K562 (cell line): ENCODE data around the gene NR6A1. TPM values are rescaled to one million over a fixed set of nuclear protein-coding genes. Genes with fewer than 3 reads are reported as not detected.

Experiments
- ATAC-seq: fragments of 200-7000 bp; cut with Tn5 transposase; 3 replicates; pipeline ENCODE4 v1.9.1; 2020; ENCODE audit warnings: moderate library complexity
- BruUV-seq: library from RNA; stranded (reverse); fragments of 400-500 nt; replicated peaks from 2 replicates; lab custom pipeline; 2021; lab: Mats Ljungman, UMichigan
- CTCF ChIA-PET: fragments of 300-600 bp; formaldehyde crosslinking; extraction: SDS; loops from one replicate; lab custom pipeline; 2021; ENCODE audit warnings: low intra/inter-chr PET ratio; lab: Yijun Ruan, JAX
- POLR2A ChIA-PET: fragments of 300-600, 350-650 bp; sonication (Branson Sonifier 250); formaldehyde crosslinking; extraction: SDS; loops from one replicate; lab custom pipeline; 2021; ENCODE audit warnings: antibody characterized with exemption, inconsistent platforms; lab: Yijun Ruan, JAX
- DNase-seq, 4 experiments: peaks; one replicate each; pipeline versions ENCODE4 v3.0.0 to v3.0.0-alpha.2; 2011 to 2018; ENCODE audit warnings: low spot score in 3 of 4, mixed read lengths in 3 of 4; ENCODE audit errors: extremely low read depth in 1 of 4
- FAIRE-seq: peaks from 2 replicates; lab custom pipeline; 2011; peaks lifted over from hg19 to GRCh38; lab: Jason Lieb, UNC
- H2AFZ ChIP-seq: 2 replicates; pipeline ENCODE4 v1.6.0; 2011; ENCODE audit warnings: low read depth, low read length, control low read depth, inconsistent platforms
- H3K27ac ChIP-seq: fragments of 200-600 bp; 3 replicates; pipeline ENCODE4 v1.8.0; 2011; ENCODE audit warnings: low read depth, mild to moderate bottlenecking, control low read depth, inconsistent platforms, low read length, moderate library complexity, mixed read lengths; ENCODE audit errors: extremely low read depth
- H3K27me3 ChIP-seq, 2 experiments: fragments of 300-600 bp in 1 of 2; 2 replicates in 1 of 2; 3 replicates in 1 of 2; pipeline versions ENCODE4 v1.6.0 to v1.8.0; 2011; ENCODE audit warnings: inconsistent platforms in 2 of 2, low read length in 2 of 2, mild to moderate bottlenecking in 1 of 2, mixed read lengths in 1 of 2, moderate library complexity in 1 of 2; ENCODE audit not compliant: control insufficient read depth in 2 of 2, insufficient read depth in 2 of 2
- H3K36me3 ChIP-seq: fragments of 300-600 bp; 3 replicates; pipeline ENCODE4 v1.8.0; 2011; ENCODE audit warnings: mild to moderate bottlenecking, low read length, inconsistent platforms; ENCODE audit not compliant: control insufficient read depth, insufficient read depth
- H3K4me1 ChIP-seq, 2 experiments: fragments of 200-600 bp in 1 of 2; replicated peaks in 1 of 2; 2 replicates in 1 of 2; 3 replicates in 1 of 2; pipeline versions ENCODE4 v1.5.1 to v1.8.0; 2011; ENCODE audit warnings: inconsistent platforms in 2 of 2, low read length in 2 of 2, mild to moderate bottlenecking in 1 of 2, mixed read lengths in 1 of 2, moderate library complexity in 1 of 2; ENCODE audit not compliant: control insufficient read depth in 2 of 2, insufficient read depth in 2 of 2
- H3K4me2 ChIP-seq: 2 replicates; pipeline ENCODE4 v1.6.1; 2011; ENCODE audit warnings: low read length, control low read depth, inconsistent platforms, mixed read lengths; ENCODE audit not compliant: insufficient read depth
- H3K4me3 ChIP-seq: fragments of 200-600 bp; sonication (generic), shearing (Covaris generic); 2 replicates; pipeline ENCODE4 v1.5.1; 2016; ENCODE audit warnings: control low read depth, inconsistent platforms
- H3K79me2 ChIP-seq: fragments of 200-600 bp; 3 replicates; pipeline ENCODE4 v1.8.0; 2011; ENCODE audit warnings: low read length, inconsistent platforms; ENCODE audit not compliant: control insufficient read depth, insufficient read depth
- H3K9ac ChIP-seq, 2 experiments: 2 replicates each; pipeline versions ENCODE4 v1.6.0 to v1.6.1; 2011; ENCODE audit warnings: low read depth in 2 of 2, low read length in 2 of 2, control low read depth in 1 of 2, inconsistent platforms in 1 of 2, mild to moderate bottlenecking in 1 of 2, mixed read lengths in 1 of 2; ENCODE audit not compliant: insufficient read depth in 1 of 2
- H3K9me1 ChIP-seq: one replicate; pipeline ENCODE4 v1.6.0; 2011; ENCODE audit warnings: inconsistent platforms, mild to moderate bottlenecking, low read length, moderate library complexity; ENCODE audit not compliant: control insufficient read depth, insufficient read depth
- H3K9me3 ChIP-seq: replicated peaks from 2 replicates; pipeline ENCODE4 v1.5.1; 2011; ENCODE audit warnings: low read depth, low read length, inconsistent platforms; ENCODE audit not compliant: control insufficient read depth, insufficient read depth
- H4K20me1 ChIP-seq: replicated peaks from 2 replicates; pipeline ENCODE4 v1.6.1; 2011; ENCODE audit warnings: low read length, inconsistent platforms, mixed read lengths; ENCODE audit not compliant: control insufficient read depth, insufficient read depth
- CHD2 ChIP-seq: IDR thresholded peaks from 2 replicates; pipeline ENCODE4 v1.6.1; 2011; ENCODE audit warnings: low read depth, low read length
- E2F4 ChIP-seq: sonication (generic); formaldehyde crosslinking; IDR thresholded peaks from 2 replicates; pipeline ENCODE4 v1.8.0; 2022; ENCODE audit warnings: mild to moderate bottlenecking, low read depth, missing genetic modification reagents
- ELF2 ChIP-seq: fragments of 250-450 bp; sonication (Bioruptor Pico); IDR thresholded peaks from 2 replicates; pipeline ENCODE4 v1.5.0; 2021; ENCODE audit warnings: mild to moderate bottlenecking
- HIVEP1 ChIP-seq: fragments of 250-450 bp; sonication (Bioruptor Pico); IDR thresholded peaks from 2 replicates; pipeline ENCODE4 v1.4.0; 2020; ENCODE audit warnings: mild to moderate bottlenecking
- MEF2A ChIP-seq: IDR thresholded peaks from 2 replicates; pipeline ENCODE4 v1.6.1; 2011; ENCODE audit warnings: low read depth, mild to moderate bottlenecking, low read length, moderate library complexity; ENCODE audit not compliant: control insufficient read depth
- MTA3 ChIP-seq: fragments of 450-650 bp; formaldehyde crosslinking; IDR thresholded peaks from 2 replicates; pipeline ENCODE4 v1.6.1; 2017; ENCODE audit warnings: mild to moderate bottlenecking, borderline replicate concordance
- MYNN ChIP-seq, 2 experiments: sonication (generic); formaldehyde crosslinking in 1 of 2; IDR thresholded peaks; 2 replicates each; pipeline versions ENCODE4 v1.5.0 to v1.6.1; 2016 to 2020; ENCODE audit warnings: antibody characterized with exemption in 1 of 2, missing genetic modification reagents in 1 of 2
- NFE2 ChIP-seq: IDR thresholded peaks from 2 replicates; pipeline ENCODE4 v1.6.1; 2014; ENCODE audit warnings: antibody characterized with exemption, low read depth
- NR2C2 ChIP-seq, 2 experiments: fragments of 200-800 bp in 1 of 2; sonication (Bioruptor generic) in 1 of 2; sonication (generic) in 1 of 2; formaldehyde crosslinking in 1 of 2; IDR thresholded peaks; 2 replicates each; pipeline versions ENCODE4 v1.6.1 to v1.8.0; 2016 to 2022; ENCODE audit warnings: mild to moderate bottlenecking in 1 of 2, missing compliant biosample characterization in 1 of 2, missing genetic modification characterization in 1 of 2, missing genetic modification reagents in 1 of 2
- TFAM ChIP-seq: fragments of 250-450 bp; sonication (Bioruptor Pico); conservative IDR thresholded peaks from 2 replicates; pipeline ENCODE4 v1.5.0; 2021; ENCODE audit warnings: mild to moderate bottlenecking, moderate library complexity
- ZKSCAN8 ChIP-seq: fragments of 200-800 bp; sonication (Bioruptor generic); IDR thresholded peaks from 2 replicates; pipeline ENCODE4 v1.6.1; 2016; ENCODE audit warnings: missing genetic modification characterization, missing compliant biosample characterization
- ZNF239 ChIP-seq: fragments of 250-450 bp; sonication (Bioruptor Pico); IDR thresholded peaks from 2 replicates; pipeline ENCODE4 v1.4.0; 2020; ENCODE audit warnings: mild to moderate bottlenecking
- whole genome bisulfite sequencing: fragments of 100-300 bp; shearing (Covaris generic); methylation state at CpG from one replicate; pipeline ENCODE4 v1.1.6; 2016; ENCODE audit warnings: low coverage, mixed read lengths; ENCODE audit not compliant: insufficient coverage; ENCODE audit errors: missing lambda C conversion rate; 5-methylcytosine and 5-hydroxymethylcytosine counted together
- in situ Hi-C: fragments of 300-500 bp; cut with MboI; formaldehyde crosslinking; loops from 4 replicates; pipeline ENCODE4 v1.15.0; 2018; ENCODE audit warnings: inconsistent platforms, mixed read lengths
- intact Hi-C: fragments of 100-400 bp; cut with micrococcal nuclease; formaldehyde crosslinking; loops from 2 replicates; pipeline ENCODE4 v1.14.2; 2022
- polyA plus RNA-seq, 8 experiments: library from polyadenylated mRNA; depleted of rRNA in 4 of 8; stranded (reverse) in 5 of 8; unstranded in 3 of 8; fragments of >200 nt; fragmentation: Nextera tagmentation in 2 of 8; fragmentation: Illumina TruSeq in 1 of 8; extraction: Ambion mirVana in 2 of 8; extraction: Trizol in 1 of 8; gene quantifications; 2 replicates each; pipeline versions ENCODE4 v1.2.1 to v1.2.3, GENCODE V29; 2011 to 2014; ENCODE audit warnings: inconsistent platforms in 1 of 8, missing spikeins in 1 of 8
- total RNA-seq, 7 experiments: library from RNA; depleted of rRNA in 6 of 7; stranded (reverse); fragments of >200 nt in 6 of 7; fragmentation: Illumina TruSeq in 2 of 7; extraction: Trizol in 2 of 7; gene quantifications; 2 replicates each; pipeline versions ENCODE4 v1.2.1 to v1.2.3, GENCODE V29; 2011 to 2021; ENCODE audit warnings: low replicate concordance in 1 of 7
- TF ChIP-seq, protein P1 (sequence below): sonication (generic); formaldehyde crosslinking; IDR thresholded peaks from 2 replicates; pipeline ENCODE4 v1.8.1; 2023; ENCODE audit warnings: mild to moderate bottlenecking, missing genetic modification reagents
- TF ChIP-seq, protein P2 (sequence below): fragments of 250-450 bp; sonication (Bioruptor Pico); IDR thresholded peaks from 2 replicates; pipeline ENCODE4 v1.5.0; 2020; ENCODE audit warnings: mild to moderate bottlenecking, borderline replicate concordance

The NR6A1 gene
- total and polyA plus RNA-seq, 9 of the 15 experiments (the other 6 are each of a cell fraction or from before 2014, with no cell fraction given): 9.7 to 55.4 (median 28.3) TPM

- in situ Hi-C loops: no loop called here
- no peak overlapping the region for H3K4me2 ChIP-seq
- peaks cover 0 to 23% of the 10 kb centered on the region in 2 experiments; a peak in 2 of 5 replicates for H3K4me1 ChIP-seq
- no peak for DNase-seq
- H3K36me3 ChIP-seq: no peaks in the 10 kb centered on the region
- peaks cover 33 to 74% of the 10 kb centered on the region in 2 experiments for H3K27me3 ChIP-seq
- H3K9ac ChIP-seq: no peak overlapping the region
- ChIA-PET POLR2A (no interaction called here), CTCF (no interaction called here)
- no peak overlapping the region for H3K4me3 ChIP-seq
- no peaks in the 10 kb centered on the region for H3K9me3 ChIP-seq
- no peak overlapping the region for H3K27ac ChIP-seq
- H3K9me1 ChIP-seq: no peaks in the 10 kb centered on the region
- intact Hi-C loops: no loop called here
- no TSS peak for BruUV-seq
- H3K79me2 ChIP-seq: no peaks in the 10 kb centered on the region
- H2AFZ ChIP-seq: no peak overlapping the region
- no peak for FAIRE-seq
- WGBS: 0% methylated on average over 6 of the region's 15 CpGs
- ATAC-seq: no peak
- no peak for TF ChIP-seq MEF2A
- TF ChIP-seq ZKSCAN8 (CRISPR knock-in tag): no peak
- TF ChIP-seq, protein P1, sequence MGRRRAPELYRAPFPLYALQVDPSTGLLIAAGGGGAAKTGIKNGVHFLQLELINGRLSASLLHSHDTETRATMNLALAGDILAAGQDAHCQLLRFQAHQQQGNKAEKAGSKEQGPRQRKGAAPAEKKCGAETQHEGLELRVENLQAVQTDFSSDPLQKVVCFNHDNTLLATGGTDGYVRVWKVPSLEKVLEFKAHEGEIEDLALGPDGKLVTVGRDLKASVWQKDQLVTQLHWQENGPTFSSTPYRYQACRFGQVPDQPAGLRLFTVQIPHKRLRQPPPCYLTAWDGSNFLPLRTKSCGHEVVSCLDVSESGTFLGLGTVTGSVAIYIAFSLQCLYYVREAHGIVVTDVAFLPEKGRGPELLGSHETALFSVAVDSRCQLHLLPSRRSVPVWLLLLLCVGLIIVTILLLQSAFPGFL (CRISPR knock-in tag): no peak
- TF ChIP-seq, protein P2, sequence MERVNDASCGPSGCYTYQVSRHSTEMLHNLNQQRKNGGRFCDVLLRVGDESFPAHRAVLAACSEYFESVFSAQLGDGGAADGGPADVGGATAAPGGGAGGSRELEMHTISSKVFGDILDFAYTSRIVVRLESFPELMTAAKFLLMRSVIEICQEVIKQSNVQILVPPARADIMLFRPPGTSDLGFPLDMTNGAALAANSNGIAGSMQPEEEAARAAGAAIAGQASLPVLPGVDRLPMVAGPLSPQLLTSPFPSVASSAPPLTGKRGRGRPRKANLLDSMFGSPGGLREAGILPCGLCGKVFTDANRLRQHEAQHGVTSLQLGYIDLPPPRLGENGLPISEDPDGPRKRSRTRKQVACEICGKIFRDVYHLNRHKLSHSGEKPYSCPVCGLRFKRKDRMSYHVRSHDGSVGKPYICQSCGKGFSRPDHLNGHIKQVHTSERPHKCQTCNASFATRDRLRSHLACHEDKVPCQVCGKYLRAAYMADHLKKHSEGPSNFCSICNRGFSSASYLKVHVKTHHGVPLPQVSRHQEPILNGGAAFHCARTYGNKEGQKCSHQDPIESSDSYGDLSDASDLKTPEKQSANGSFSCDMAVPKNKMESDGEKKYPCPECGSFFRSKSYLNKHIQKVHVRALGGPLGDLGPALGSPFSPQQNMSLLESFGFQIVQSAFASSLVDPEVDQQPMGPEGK (CRISPR knock-in tag): no peak
- TF ChIP-seq NFE2: no peak
- TF ChIP-seq E2F4 (CRISPR knock-in tag): no peak
- TF ChIP-seq ZNF239 (CRISPR knock-in tag): no peak
- no peak for TF ChIP-seq MYNN (IDR thresholded peaks at IDR 0.05)
- TF ChIP-seq MYNN (CRISPR knock-in tag; IDR thresholded peaks at IDR 0.05): no peak
- TF ChIP-seq MTA3: no peak
- no peak for TF ChIP-seq HIVEP1 (CRISPR knock-in tag)
- no peak for TF ChIP-seq NR2C2 (CRISPR knock-in tag; IDR thresholded peaks at IDR 0.05)
- no peak for TF ChIP-seq NR2C2 (tag; IDR thresholded peaks at IDR 0.05)
- TF ChIP-seq CHD2: no peak
- TF ChIP-seq TFAM (CRISPR knock-in tag): no peak
- no peak for TF ChIP-seq ELF2 (CRISPR knock-in tag)
- TF ChIP-seq, all 486 proteins: peak for 0
- peaks cover 21% of the 10 kb centered on the region; the same call in 1 of the 2 replicates for H4K20me1 ChIP-seq
Observed at GRCh38 chr9:124485936-124486335, 285.2 kb downstream of the NR6A1 start.
